IMR-90 (cell line): ENCODE data around the gene EIF4G2. TPM values are rescaled to one million over a fixed set of nuclear protein-coding genes. Genes with fewer than 3 reads are reported as not detected.

Experiments used
- ATAC-seq: fragments of 200-7000 bp; cut with Tn5 transposase; 2 replicates; pipeline ENCODE4 v1.9.1; 2020; ENCODE audit warnings: low read depth, mild to moderate bottlenecking, moderate library complexity
- BruUV-seq: library from RNA; stranded (reverse); fragments of 400-500 nt; replicated peaks from 2 replicates; lab custom pipeline; 2021; lab: Mats Ljungman, UMichigan
- CTCF ChIA-PET: fragments of 300-600 bp; formaldehyde crosslinking; extraction: SDS; loops from one replicate; lab custom pipeline; 2021; ENCODE audit warnings: antibody characterized with exemption; lab: Yijun Ruan, JAX
- POLR2A ChIA-PET: fragments of 300-600 bp; sonication (Branson Sonifier 250); formaldehyde crosslinking; loops from one replicate; lab custom pipeline; 2022; ENCODE audit warnings: antibody characterized with exemption; ENCODE audit not compliant: unreplicated experiment; lab: Charles Lee
- DNase-seq: peaks from one replicate; pipeline ENCODE4 v3.0.0; 2013
- H2AFZ ChIP-seq: replicated peaks from 2 replicates; pipeline ENCODE3; 2013; ENCODE audit warnings: low read length, mild to moderate bottlenecking; ENCODE audit not compliant: poor library complexity
- H2AK5ac ChIP-seq: 2 replicates; pipeline ENCODE4 v1.6.1; 2013; ENCODE audit warnings: low read depth, low read length, inconsistent platforms
- H2AK9ac ChIP-seq: replicated peaks from 2 replicates; pipeline ENCODE3; 2013; ENCODE audit warnings: mild to moderate bottlenecking, low read depth, low read length, moderate library complexity; ENCODE audit not compliant: poor library complexity
- H2BK120ac ChIP-seq: 2 replicates; pipeline ENCODE4 v1.6.1; 2013; ENCODE audit warnings: low read depth, low read length, inconsistent platforms
- H2BK15ac ChIP-seq: 3 replicates; pipeline ENCODE4 v1.6.1; 2013; ENCODE audit warnings: low read depth, low read length, inconsistent platforms
- H2BK20ac ChIP-seq: 2 replicates; pipeline ENCODE4 v1.6.1; 2013; ENCODE audit warnings: low read depth, mild to moderate bottlenecking, inconsistent platforms, low read length, moderate library complexity
- H2BK5ac ChIP-seq: 2 replicates; pipeline ENCODE4 v1.6.1; 2013; ENCODE audit warnings: mild to moderate bottlenecking, low read depth, low read length, inconsistent platforms; ENCODE audit not compliant: poor library complexity, severe bottlenecking
- H3K14ac ChIP-seq: replicated peaks from 2 replicates; pipeline ENCODE4 v1.6.1; 2013; ENCODE audit warnings: low read depth, low read length, inconsistent platforms
- H3K18ac ChIP-seq: 2 replicates; pipeline ENCODE4 v1.6.1; 2013; ENCODE audit warnings: low read depth, low read length, control low read depth
- H3K23ac ChIP-seq: 2 replicates; pipeline ENCODE4 v1.6.1; 2013; ENCODE audit warnings: low read depth, low read length, inconsistent platforms
- H3K27ac ChIP-seq: 2 replicates; pipeline ENCODE4 v1.5.1; 2013; ENCODE audit warnings: mild to moderate bottlenecking, control low read depth, low read length; ENCODE audit not compliant: insufficient read depth
- H3K27me3 ChIP-seq: 2 replicates; pipeline ENCODE4 v1.6.1; 2013; ENCODE audit warnings: low read length; ENCODE audit not compliant: control insufficient read depth, insufficient read depth
- H3K36me3 ChIP-seq: 2 replicates; pipeline ENCODE4 v1.6.1; 2013; ENCODE audit warnings: low read length, mixed read lengths; ENCODE audit not compliant: control insufficient read depth, insufficient read depth
- H3K4ac ChIP-seq: 2 replicates; pipeline ENCODE4 v1.6.1; 2013; ENCODE audit warnings: low read depth, low read length, inconsistent platforms
- H3K4me1 ChIP-seq: 2 replicates; pipeline ENCODE4 v1.6.1; 2013; ENCODE audit warnings: low read length, mixed read lengths; ENCODE audit not compliant: control insufficient read depth, insufficient read depth
- H3K4me2 ChIP-seq: 2 replicates; pipeline ENCODE4 v1.6.1; 2013; ENCODE audit warnings: low read depth, mild to moderate bottlenecking, control low read depth, low read length, moderate library complexity
- H3K4me3 ChIP-seq: 2 replicates; pipeline ENCODE4 v1.5.1; 2013; ENCODE audit warnings: low read depth, mild to moderate bottlenecking, control low read depth, low read length, moderate library complexity; ENCODE audit not compliant: insufficient read depth
- H3K56ac ChIP-seq: 2 replicates; pipeline ENCODE4 v1.6.1; 2013; ENCODE audit warnings: low read length, inconsistent platforms; ENCODE audit not compliant: insufficient read depth; ENCODE audit errors: extremely low read depth
- H3K79me1 ChIP-seq, 2 experiments: 2 replicates each; pipeline ENCODE4 v1.6.1; 2013; ENCODE audit warnings: low read length in 2 of 2, inconsistent platforms in 1 of 2, low read depth in 1 of 2
- H3K9ac ChIP-seq: 2 replicates; pipeline ENCODE4 v1.6.1; 2013; ENCODE audit warnings: low read depth, low read length, control low read depth
- H3K9me1 ChIP-seq: 2 replicates; pipeline ENCODE4 v1.6.1; 2013; ENCODE audit warnings: low read length, inconsistent platforms; ENCODE audit not compliant: insufficient read depth
- H3K9me3 ChIP-seq: 2 replicates; pipeline ENCODE4 v1.6.1; 2013; ENCODE audit warnings: low read length; ENCODE audit not compliant: control insufficient read depth, insufficient read depth
- H4K20me1 ChIP-seq: 2 replicates; pipeline ENCODE4 v1.6.1; 2013; ENCODE audit warnings: low read length, inconsistent platforms; ENCODE audit not compliant: insufficient read depth
- H4K5ac ChIP-seq: 2 replicates; pipeline ENCODE4 v1.6.1; 2013; ENCODE audit warnings: mild to moderate bottlenecking, low read depth, low read length, control low read depth
- H4K8ac ChIP-seq, 2 experiments: 2 replicates each; pipeline ENCODE4 v1.6.1; 2013; ENCODE audit warnings: low read depth in 2 of 2, low read length in 2 of 2, control low read depth in 1 of 2, inconsistent platforms in 1 of 2
- H4K91ac ChIP-seq: 2 replicates; pipeline ENCODE4 v1.6.1; 2013; ENCODE audit warnings: low read depth, low read length, inconsistent platforms; ENCODE audit not compliant: insufficient read depth
- CHD1 ChIP-seq: IDR thresholded peaks from 2 replicates; pipeline ENCODE4 v1.6.1; 2012; ENCODE audit warnings: low read depth, low read length, improper control_type of control experiment
- MXI1 ChIP-seq: IDR thresholded peaks from 2 replicates; pipeline ENCODE4 v1.6.1; 2012; ENCODE audit warnings: low read depth, mild to moderate bottlenecking, low read length, moderate library complexity, borderline replicate concordance
- WGBS, 2 experiments: methylation state at CpG; one replicate each; pipeline versions ENCODE4 v1.1.5 to v1.1.7; 2013; ENCODE audit warnings: missing lambda C conversion rate in 2 of 2; ENCODE audit not compliant: insufficient read length in 1 of 2; ENCODE audit errors: extremely low coverage in 2 of 2; 5-methylcytosine and 5-hydroxymethylcytosine counted together
- dilution Hi-C: fragments of 300-500 bp; cut with HindIII; formaldehyde crosslinking; loops from one replicate; pipeline ENCODE4 v1.14.3; 2018; ENCODE audit warnings: low sequenced_read_pairs; ENCODE audit not compliant: unreplicated experiment
- in situ Hi-C: fragments of 300-500 bp; cut with MboI; formaldehyde crosslinking; loops from 3 replicates; pipeline ENCODE4 v1.14.3; 2019; ENCODE audit warnings: low sequenced_read_pairs, inconsistent platforms, mixed read lengths
- intact Hi-C: fragments of 100-400 bp; cut with micrococcal nuclease; formaldehyde crosslinking; loops from 2 replicates; pipeline ENCODE4 v1.10.0; 2022
- polyA plus RNA-seq, 3 experiments: library from polyadenylated mRNA; depleted of rRNA; stranded (reverse); fragments of >200 nt; gene quantifications; 2 replicates each; pipeline ENCODE4 v1.2.3, GENCODE V29; 2012; ENCODE audit warnings: low replicate concordance in 1 of 3
- total RNA-seq: library from RNA; depleted of rRNA; stranded (reverse); fragments of >200 nt; gene quantifications from 2 replicates; pipeline ENCODE4 v1.2.3, GENCODE V29; 2012

The EIF4G2 gene
- total and polyA plus RNA-seq, 2 of the 4 experiments (the other 2 are of a cell fraction): 492 to 1,216 TPM

DNA sequence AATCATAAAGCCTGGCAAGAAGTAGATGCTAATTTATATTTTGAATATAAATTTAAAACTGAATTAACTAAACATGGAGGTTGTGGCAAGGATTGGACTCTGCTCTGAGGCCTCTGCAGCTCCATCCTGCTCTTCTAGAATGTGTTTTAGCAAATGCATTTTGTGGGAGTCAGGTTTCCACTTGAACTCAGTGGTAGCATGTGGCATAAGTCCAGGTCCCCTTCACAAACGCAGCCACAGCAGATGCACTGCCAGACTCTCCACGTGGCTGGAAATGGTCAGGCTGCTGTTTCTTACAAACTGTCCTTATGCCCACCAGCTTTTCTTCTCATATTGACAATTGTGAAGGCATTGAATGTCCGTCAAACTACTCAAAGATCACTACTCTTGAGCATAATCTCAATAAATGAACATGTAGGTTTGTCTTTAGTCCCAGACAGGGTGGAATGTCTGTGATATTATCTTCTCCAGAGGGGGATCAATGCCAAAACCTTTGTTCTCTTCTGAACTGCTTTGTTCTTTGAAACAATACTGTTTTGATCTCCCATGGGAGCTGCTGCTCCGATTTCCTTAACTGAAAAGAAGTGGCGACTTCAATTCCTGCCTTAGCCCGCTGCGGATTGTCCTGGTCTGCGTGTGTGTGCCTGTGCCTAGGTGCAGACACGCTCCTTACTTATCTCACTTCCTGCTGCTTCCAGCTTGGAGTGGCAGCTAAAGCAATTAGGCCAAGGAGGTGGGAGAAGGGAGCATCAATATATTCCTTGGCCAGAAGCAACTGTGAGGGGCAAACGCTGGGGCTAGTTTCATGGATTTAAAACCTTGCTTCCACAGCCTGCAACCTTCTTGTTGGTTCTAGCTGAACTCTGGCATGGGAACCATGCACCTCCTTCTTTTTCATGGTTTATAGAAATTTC, 24.2 kb downstream of the EIF4G2 start:
- peaks cover 5% of the 10 kb centered on the region; the same call in 1 of the 2 replicates for H3K36me3 ChIP-seq
- no peak overlapping the region for H4K5ac ChIP-seq
- no peak overlapping the region for H2BK5ac ChIP-seq
- no peaks in the 10 kb centered on the region for H3K9me1 ChIP-seq
- no peak overlapping the region for H2AFZ ChIP-seq
- no peak overlapping the region for H3K14ac ChIP-seq
- DNase-seq: peak; percentile 35
- ChIA-PET POLR2A (interaction anchor here (0.5 kb wide), 1 partner anchor 1058 kb away, joined by 6 read pairs; no protein-coding TSS in a partner anchor), CTCF (interaction anchor here (0.8 to 3.2 kb wide), 3 partner anchors 8 to 149 kb away, joined by 3 to 14 read pairs (median 4); no protein-coding TSS in a partner anchor)
- no peak overlapping the region for H2BK120ac ChIP-seq
- no peak overlapping the region for H2AK9ac ChIP-seq
- in situ Hi-C loops (loop anchor here (25.0 kb wide), 1 partner anchor 1478 kb away; no protein-coding TSS in a partner anchor), intact Hi-C loops (no loop called here), dilution Hi-C loops (no loop called here)
- no peak overlapping the region for H2AK5ac ChIP-seq
- 0 out of 4 replicates have a peak, but pooled peaks cover 0 to 2% of the 10 kb centered on the region in 2 experiments for H3K79me1 ChIP-seq
- no peak overlapping the region for H3K18ac ChIP-seq
- no peaks in the 10 kb centered on the region for H3K4me1 ChIP-seq
- H3K56ac ChIP-seq: no peak overlapping the region
- TF ChIP-seq CHD1: no peak
- TF ChIP-seq MXI1: peak; percentile 45; the same call in 1 of the 2 replicates
- H3K27ac ChIP-seq: no peak overlapping the region
- no peak overlapping the region for H3K9ac ChIP-seq
- no peaks in the 10 kb centered on the region; the same call in 1 of the 2 replicates for H3K27me3 ChIP-seq
- H3K23ac ChIP-seq: no peak overlapping the region
- H4K91ac ChIP-seq: no peak overlapping the region
- H2BK20ac ChIP-seq: no peak overlapping the region
- no peak overlapping the region for H2BK15ac ChIP-seq
- H3K4me3 ChIP-seq: no peak overlapping the region
- no TSS peak for BruUV-seq
- H3K4me2 ChIP-seq: no peak overlapping the region
- ATAC-seq: peak; percentile 59
- H4K8ac ChIP-seq: no peak overlapping the region
- no peak overlapping the region for H3K4ac ChIP-seq
- 80% methylated on average over 1 of the region's 10 CpGs; no CpG with 5 or more reads in 1 of the 2 experiments for WGBS, 2 experiments
- no peaks in the 10 kb centered on the region for H4K20me1 ChIP-seq
- no peaks in the 10 kb centered on the region for H3K9me3 ChIP-seq
